ENCODE data around the gene INCA1. TPM values are rescaled to one million over a fixed set of nuclear protein-coding genes. Genes with fewer than 3 reads are reported as not detected.
A peak's percentile ranks its signal among the peaks of the same experiment; 100 is the strongest.

Gene INCA1
- total RNA-seq, 2 donors from 2014 or later, result 1.6 to 4.2 TPM

GRCh38 chr17:4949321-4950074 is 47.8 kb downstream of the INCA1 start:
- Histone ChIP-seq H3K27ac (peak overlapping the region; percentile 98), H3K4me1 (peaks cover 12% of the 10 kb centered on the region), H3K36me3 (peaks cover 5% of the 10 kb centered on the region), H3K27me3 (no peaks in the 10 kb centered on the region), H3K9ac (ENCODE audit: low read depth in 2 of 2, low read length in 2 of 2) (peak overlapping the region; percentile 81 to 99), H3K9me3 (no peaks in the 10 kb centered on the region), H3K4me3 (peak overlapping the region; percentile 89)
- intact Hi-C loops (cut with DNase I), result no loop called here
- no peak for TF ChIP-seq CTCF (IDR thresholded peaks at IDR 0.05)
- DNase-seq, result peak; percentile 90

- peak; percentile 83 for DNase-seq
- intact Hi-C loops (cut with DNase I), result no loop called here
- Histone ChIP-seq H3K4me1 (peaks cover 12% of the 10 kb centered on the region), H3K9ac (ENCODE audit: low read depth in 2 of 2, low read length in 2 of 2) (peak overlapping the region; percentile 81 to 99), H3K4me3 (peak overlapping the region; percentile 89), H3K27ac (peak overlapping the region; percentile 98), H3K9me3 (no peaks in the 10 kb centered on the region), H3K27me3 (no peaks in the 10 kb centered on the region), H3K36me3 (peaks cover 11% of the 10 kb centered on the region)
- no peak for TF ChIP-seq CTCF (IDR thresholded peaks at IDR 0.05)
Measured at GRCh38 chr17:4948931-4949320, 48.4 kb downstream of the INCA1 start.

GRCh38 chr17:4948166-4948930 is 49.0 kb downstream of the INCA1 start, which contains the start of gene PFN1:
Gene PFN1, minus strand, starts transcription at chr17:4948530. Its CDS starts 136 bp downstream, at chr17:4948394.
- peak within 1 kb of the TSS; percentile 99 for H3K9ac ChIP-seq (ENCODE audit: low read depth in 2 of 2, low read length in 2 of 2)
- H3K4me1 ChIP-seq, result peaks cover 12% of the 10 kb centered on the region
- H3K36me3 ChIP-seq, result peaks cover 14% of the 10 kb centered on the region
- no peaks in the 10 kb centered on the region for H3K9me3 ChIP-seq
- peak within 1 kb of the TSS; percentile 89 for H3K4me3 ChIP-seq
- TF ChIP-seq CTCF (IDR thresholded peaks at IDR 0.05), result no peak
- H3K27me3 ChIP-seq, result no peaks in the 10 kb centered on the region
- H3K27ac ChIP-seq, result peak within 1 kb of the TSS; percentile 98
- intact Hi-C loops (cut with DNase I), result no loop called here
- DNase-seq, result peak; percentile 95

GRCh38 chr17:4947411-4948165 is 49.7 kb downstream of the INCA1 start:
- Histone ChIP-seq H3K9ac (ENCODE audit: low read depth in 2 of 2, low read length in 2 of 2) (peak overlapping the region; percentile 99), H3K36me3 (peaks cover 14% of the 10 kb centered on the region), H3K4me3 (peak overlapping the region; percentile 89), H3K4me1 (peaks cover 12% of the 10 kb centered on the region), H3K27ac (peak overlapping the region; percentile 98), H3K27me3 (no peaks in the 10 kb centered on the region), H3K9me3 (no peaks in the 10 kb centered on the region)
- intact Hi-C loops (cut with DNase I), result no loop called here
- peak; percentile 80 for DNase-seq
- no peak for TF ChIP-seq CTCF (IDR thresholded peaks at IDR 0.05)

GRCh38 chr17:4947010-4947410 is 50.3 kb downstream of the INCA1 start:
- peaks cover 12% of the 10 kb centered on the region for H3K4me1 ChIP-seq
- H3K36me3 ChIP-seq, result peaks cover 14% of the 10 kb centered on the region
- no peak for DNase-seq
- no peak for TF ChIP-seq CTCF (IDR thresholded peaks at IDR 0.05)
- intact Hi-C loops (cut with DNase I), result no loop called here
- H3K4me3 ChIP-seq, result peak overlapping the region; percentile 89
- H3K9me3 ChIP-seq, result no peaks in the 10 kb centered on the region
- H3K9ac ChIP-seq (ENCODE audit: low read depth in 2 of 2, low read length in 2 of 2), result peak overlapping the region; percentile 41 to 99
- H3K27ac ChIP-seq, result peak overlapping the region; percentile 98
- H3K27me3 ChIP-seq, result no peaks in the 10 kb centered on the region
